HEK293 (cell line): ENCODE data around the gene MYO15B.
A peak's percentile ranks its signal among the peaks of the same experiment; 100 is the strongest.

Source experiments
- CTCF ChIA-PET: fragments of 350-600 bp; formaldehyde crosslinking; extraction: SDS; loops from one replicate; lab custom pipeline; 2021; ENCODE audit warnings: antibody characterized with exemption; lab: Yijun Ruan, JAX
- POLR2A ChIA-PET: fragments of 300-600 bp; formaldehyde crosslinking; extraction: SDS; loops from one replicate; lab custom pipeline; 2020; ENCODE audit warnings: antibody characterized with exemption, inconsistent platforms; lab: Yijun Ruan, JAX
- H3K27ac ChIP-seq: fragments of 200-500 bp; sonication (Bioruptor generic); 2 replicates; pipeline ENCODE4 v1.5.1; 2014; ENCODE audit warnings: low read depth, low read length, control low read depth, inconsistent platforms; ENCODE audit errors: extremely low read depth
- H3K36me3 ChIP-seq, 2 experiments: fragments of 200-500 bp in 1 of 2; sonication (Bioruptor generic) in 1 of 2; 1 replicate in 1 of 2; 2 replicates in 1 of 2; pipeline ENCODE4 v1.5.1; 2014 to 2017; ENCODE audit warnings: inconsistent platforms in 2 of 2, low read length in 2 of 2; ENCODE audit not compliant: control insufficient read depth in 2 of 2, insufficient read depth in 1 of 2
- H3K4me1 ChIP-seq: fragments of 200-500 bp; sonication (Bioruptor generic); 2 replicates; pipeline ENCODE4 v1.5.1; 2014; ENCODE audit warnings: mild to moderate bottlenecking, low read length, inconsistent platforms; ENCODE audit not compliant: control insufficient read depth, insufficient read depth
- H3K4me3 ChIP-seq: 2 replicates; pipeline ENCODE4 v1.5.1; 2011; ENCODE audit warnings: low read depth, mild to moderate bottlenecking, control low read depth, low read length, moderate library complexity
- H3K9me3 ChIP-seq: fragments of 200-500 bp; sonication (Bioruptor generic); 2 replicates; pipeline ENCODE4 v1.5.1; 2014; ENCODE audit warnings: low read depth, low read length, inconsistent platforms; ENCODE audit not compliant: control insufficient read depth, insufficient read depth
- BCL11A ChIP-seq: fragments of 450-650 bp; formaldehyde crosslinking; IDR thresholded peaks from 2 replicates; pipeline ENCODE4 v1.5.1; 2016; ENCODE audit warnings: low read depth, missing biosample characterization, missing genetic modification characterization
- BCL11B ChIP-seq: fragments of 450-650 bp; formaldehyde crosslinking; IDR thresholded peaks from 2 replicates; pipeline ENCODE4 v1.5.1; 2016; ENCODE audit warnings: low read depth, missing biosample characterization, missing genetic modification characterization
- CTCF ChIP-seq: fragments of 450-650 bp; formaldehyde crosslinking; IDR thresholded peaks from 2 replicates; pipeline ENCODE4 v1.5.1; 2016; ENCODE audit warnings: missing biosample characterization, missing genetic modification characterization
- HIC1 ChIP-seq: fragments of 450-650 bp; formaldehyde crosslinking; IDR thresholded peaks from 2 replicates; pipeline ENCODE4 v1.5.1; 2016; ENCODE audit warnings: missing biosample characterization, missing genetic modification characterization
- HOXD13 ChIP-seq: sonication (generic); formaldehyde crosslinking; IDR thresholded peaks from 2 replicates; pipeline ENCODE4 v1.8.0; 2022; ENCODE audit warnings: missing genetic modification reagents, borderline replicate concordance
- KLF1 ChIP-seq: fragments of 450-650 bp; formaldehyde crosslinking; IDR thresholded peaks from 2 replicates; pipeline ENCODE4 v1.5.1; 2016; ENCODE audit warnings: missing biosample characterization, missing genetic modification characterization
- SALL2 ChIP-seq: fragments of 450-650 bp; formaldehyde crosslinking; IDR thresholded peaks from 2 replicates; pipeline ENCODE4 v1.5.0; 2017; ENCODE audit warnings: missing biosample characterization, mild to moderate bottlenecking, missing genetic modification characterization, borderline replicate concordance
- ZBTB6 ChIP-seq: fragments of 450-650 bp; formaldehyde crosslinking; IDR thresholded peaks from 2 replicates; pipeline ENCODE4 v1.5.1; 2017; ENCODE audit warnings: missing biosample characterization, missing genetic modification characterization
- ZFP37 ChIP-seq: fragments of 450-650 bp; formaldehyde crosslinking; IDR thresholded peaks from 2 replicates; pipeline ENCODE4 v1.5.1; 2016; ENCODE audit warnings: missing biosample characterization, missing genetic modification characterization
- ZNF140 ChIP-seq: fragments of 450-650 bp; formaldehyde crosslinking; IDR thresholded peaks from 2 replicates; pipeline ENCODE4 v1.5.1; 2016; ENCODE audit warnings: missing biosample characterization, missing genetic modification characterization
- ZNF157 ChIP-seq: fragments of 450-650 bp; formaldehyde crosslinking; IDR thresholded peaks from 2 replicates; pipeline ENCODE4 v1.5.1; 2016; ENCODE audit warnings: missing biosample characterization, missing genetic modification characterization
- ZNF175 ChIP-seq: fragments of 450-650 bp; formaldehyde crosslinking; IDR thresholded peaks from 2 replicates; pipeline ENCODE4 v1.5.1; 2016; ENCODE audit warnings: missing biosample characterization, missing genetic modification characterization
- ZNF24 ChIP-seq: fragments of 450-650 bp; formaldehyde crosslinking; IDR thresholded peaks from 2 replicates; pipeline ENCODE4 v1.5.1; 2016; ENCODE audit warnings: missing biosample characterization, missing genetic modification characterization
- ZNF341 ChIP-seq: fragments of 450-650 bp; formaldehyde crosslinking; IDR thresholded peaks from 2 replicates; pipeline ENCODE4; 2016; ENCODE audit warnings: low read depth, missing biosample characterization, missing genetic modification characterization
- ZNF362 ChIP-seq: fragments of 450-650 bp; formaldehyde crosslinking; IDR thresholded peaks from 2 replicates; pipeline ENCODE4 v1.5.1; 2016; ENCODE audit warnings: missing biosample characterization, missing genetic modification characterization
- ZNF416 ChIP-seq: fragments of 450-650 bp; formaldehyde crosslinking; IDR thresholded peaks from 2 replicates; pipeline ENCODE4 v1.5.1; 2016; ENCODE audit warnings: missing biosample characterization, missing genetic modification characterization
- ZNF501 ChIP-seq: fragments of 450-650 bp; formaldehyde crosslinking; IDR thresholded peaks from 2 replicates; pipeline ENCODE4 v1.5.1; 2016; ENCODE audit warnings: missing biosample characterization, missing genetic modification characterization
- ZNF549 ChIP-seq: fragments of 450-650 bp; IDR thresholded peaks from 2 replicates; pipeline ENCODE4 v1.5.1; 2018; ENCODE audit warnings: missing biosample characterization, missing genetic modification characterization, mild to moderate bottlenecking, inconsistent platforms, moderate library complexity
- ZNF610 ChIP-seq: fragments of 450-650 bp; formaldehyde crosslinking; IDR thresholded peaks from 2 replicates; pipeline ENCODE4 v1.5.1; 2016; ENCODE audit warnings: missing biosample characterization, missing genetic modification characterization, borderline replicate concordance
- ZNF623 ChIP-seq: fragments of 450-650 bp; formaldehyde crosslinking; IDR thresholded peaks from 2 replicates; pipeline ENCODE4 v1.5.1; 2016; ENCODE audit warnings: missing biosample characterization, missing genetic modification characterization
- ZNF76 ChIP-seq: fragments of 450-650 bp; formaldehyde crosslinking; IDR thresholded peaks from 2 replicates; pipeline ENCODE4; 2016; ENCODE audit warnings: low read depth, missing biosample characterization, missing genetic modification characterization, borderline replicate concordance
- TF ChIP-seq, protein P1 (sequence below): fragments of 450-650 bp; formaldehyde crosslinking; IDR thresholded peaks from 2 replicates; pipeline ENCODE4 v1.5.1; 2017; ENCODE audit warnings: missing biosample characterization, mild to moderate bottlenecking, missing genetic modification characterization, moderate library complexity
- TF ChIP-seq, protein P2 (sequence below): fragments of 450-650 bp; formaldehyde crosslinking; IDR thresholded peaks from 2 replicates; pipeline ENCODE4 v1.5.1; 2016; ENCODE audit warnings: missing biosample characterization, missing genetic modification characterization

Gene MYO15B

DNA sequence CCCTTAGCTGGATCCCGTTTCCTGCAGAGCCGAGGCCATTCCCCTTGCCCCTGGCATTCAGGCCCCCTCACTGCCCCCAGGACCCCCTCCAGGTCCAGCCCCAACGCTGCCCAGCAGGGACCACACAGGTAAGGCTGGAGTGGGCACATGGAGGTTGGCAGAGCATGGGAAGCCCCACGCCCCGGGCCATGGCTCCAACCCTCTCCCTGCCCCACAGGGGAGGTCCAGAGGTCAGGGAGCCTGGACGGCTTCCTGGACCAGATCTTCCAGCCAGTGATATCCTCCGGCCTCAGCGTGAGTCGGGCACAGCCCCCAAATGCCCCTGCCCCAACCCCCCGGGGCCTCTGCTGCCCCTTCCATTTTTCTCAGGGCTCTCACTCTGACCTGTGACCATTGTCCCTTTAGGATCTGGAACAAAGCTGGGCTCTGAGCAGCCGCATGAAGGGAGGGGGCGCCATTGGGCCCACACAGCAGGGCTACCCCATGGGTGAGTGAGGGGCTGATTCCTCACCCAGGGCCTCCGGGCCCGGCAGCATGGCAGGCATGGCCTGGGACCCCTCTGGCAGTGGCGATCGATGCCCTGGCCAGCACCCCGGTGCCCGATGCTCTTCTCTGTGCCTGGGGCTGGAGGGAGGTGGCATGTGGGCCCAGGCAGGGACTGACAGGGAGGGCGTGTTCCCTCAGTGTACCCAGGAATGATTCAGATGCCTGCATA, 27.1 kb downstream of the MYO15B start:
- Histone ChIP-seq H3K4me3 (no peak overlapping the region), H3K9me3 (no peaks in the 10 kb centered on the region), H3K27ac (no peak overlapping the region), H3K36me3 (no peaks in the 10 kb centered on the region), H3K4me1 (no peaks in the 10 kb centered on the region)
- CTCF ChIA-PET = interaction anchor here (0.5 to 10.3 kb wide), 12 partner anchors 14 to 135 kb away, joined by 3 to 102 read pairs (median 5); partner anchors contain the start of gene SMIM5
- POLR2A ChIA-PET = no interaction called here
- no peak for TF ChIP-seq KLF1 (tag by site-specific recombination)
- no peak for TF ChIP-seq ZNF76
- no peak for TF ChIP-seq ZNF157 (tag by site-specific recombination)
- no peak for TF ChIP-seq ZNF416 (tag by site-specific recombination)
- no peak for TF ChIP-seq ZNF140 (tag by site-specific recombination)
- no peak for TF ChIP-seq HOXD13 (CRISPR knock-in tag)
- TF ChIP-seq ZNF341 (tag by site-specific recombination) = no peak
- TF ChIP-seq ZNF501 (tag by site-specific recombination) = no peak
- no peak for TF ChIP-seq ZNF549 (tag by site-specific recombination)
- TF ChIP-seq ZNF175 (tag by site-specific recombination) = no peak
- TF ChIP-seq ZNF610 (tag by site-specific recombination) = no peak
- TF ChIP-seq ZNF362 (tag by site-specific recombination) = no peak
- TF ChIP-seq, protein P1, sequence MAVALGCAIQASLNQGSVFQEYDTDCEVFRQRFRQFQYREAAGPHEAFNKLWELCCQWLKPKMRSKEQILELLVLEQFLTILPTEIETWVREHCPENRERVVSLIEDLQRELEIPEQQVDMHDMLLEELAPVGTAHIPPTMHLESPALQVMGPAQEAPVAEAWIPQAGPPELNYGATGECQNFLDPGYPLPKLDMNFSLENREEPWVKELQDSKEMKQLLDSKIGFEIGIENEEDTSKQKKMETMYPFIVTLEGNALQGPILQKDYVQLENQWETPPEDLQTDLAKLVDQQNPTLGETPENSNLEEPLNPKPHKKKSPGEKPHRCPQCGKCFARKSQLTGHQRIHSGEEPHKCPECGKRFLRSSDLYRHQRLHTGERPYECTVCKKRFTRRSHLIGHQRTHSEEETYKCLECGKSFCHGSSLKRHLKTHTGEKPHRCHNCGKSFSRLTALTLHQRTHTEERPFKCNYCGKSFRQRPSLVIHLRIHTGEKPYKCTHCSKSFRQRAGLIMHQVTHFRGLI (tag by site-specific recombination) = no peak
- no peak for TF ChIP-seq BCL11A
- TF ChIP-seq ZBTB6 (tag by site-specific recombination) = no peak
- no peak for TF ChIP-seq SALL2 (tag by site-specific recombination)
- no peak for TF ChIP-seq BCL11B (tag by site-specific recombination)
- TF ChIP-seq ZFP37 (tag by site-specific recombination) = no peak

DNA sequence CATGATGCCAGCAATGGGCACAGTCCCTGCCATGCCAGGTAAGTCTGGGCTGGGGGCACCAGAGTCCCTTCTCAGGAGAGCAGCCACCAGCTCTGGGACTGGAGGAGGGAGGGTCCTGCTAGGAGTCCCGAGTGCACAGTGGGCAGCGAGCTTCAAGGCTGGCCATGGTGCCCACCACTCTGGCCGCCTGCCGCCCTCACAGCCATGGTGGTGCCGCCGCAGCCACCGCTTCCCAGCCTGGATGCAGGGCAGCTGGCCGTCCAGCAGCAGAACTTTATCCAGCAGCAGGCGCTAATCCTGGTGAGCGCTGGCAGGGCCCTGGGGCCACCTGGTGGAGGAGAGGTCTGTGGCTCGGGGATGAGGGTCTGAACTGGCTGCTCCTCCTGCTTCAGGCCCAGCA, 27.7 kb downstream of the MYO15B start:
- H3K9me3 ChIP-seq = no peaks in the 10 kb centered on the region
- TF ChIP-seq HIC1 (tag by site-specific recombination) (peak; percentile 36), ZNF24 (tag by site-specific recombination) (no peak), CTCF (tag by site-specific recombination) (peak; percentile 56), ZNF623 (peak; percentile 46; the same call in 1 of the 2 replicates)
- TF ChIP-seq, protein P2, sequence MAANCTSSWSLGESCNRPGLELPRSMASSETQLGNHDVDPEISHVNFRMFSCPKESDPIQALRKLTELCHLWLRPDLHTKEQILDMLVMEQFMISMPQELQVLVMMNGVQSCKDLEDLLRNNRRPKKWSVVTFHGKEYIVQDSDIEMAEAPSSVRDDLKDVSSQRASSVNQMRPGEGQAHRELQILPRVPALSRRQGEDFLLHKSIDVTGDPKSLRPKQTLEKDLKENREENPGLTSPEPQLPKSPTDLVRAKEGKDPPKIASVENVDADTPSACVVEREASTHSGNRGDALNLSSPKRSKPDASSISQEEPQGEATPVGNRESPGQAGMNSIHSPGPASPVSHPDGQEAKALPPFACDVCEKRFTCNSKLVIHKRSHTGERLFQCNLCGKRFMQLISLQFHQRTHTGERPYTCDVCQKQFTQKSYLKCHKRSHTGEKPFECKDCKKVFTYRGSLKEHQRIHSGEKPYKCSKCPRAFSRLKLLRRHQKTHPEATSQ (tag by site-specific recombination) = no peak
- TF ChIP-seq, all 188 proteins: peak for 3
- CTCF ChIA-PET = interaction anchor here (0.6 to 10.3 kb wide), 8 partner anchors 15 to 135 kb away, joined by 3 to 102 read pairs (median 5); partner anchors contain the start of gene SMIM5
- Histone ChIP-seq H3K27ac (no peak overlapping the region), H3K36me3 (no peaks in the 10 kb centered on the region), H3K4me1 (no peaks in the 10 kb centered on the region), H3K4me3 (no peak overlapping the region)
- POLR2A ChIA-PET = no interaction called here
